GM21723 (cell line): ENCODE results near the gene USP31.
"Not testable (repeated sequence)": the region's sequence is repeated elsewhere in the genome, so short reads cannot be mapped to it uniquely, and the experiment has no call there.

Source experiments
- ATAC-seq: cut with Tn5 transposase; IDR thresholded peaks from one replicate; pipeline ENCODE4 v1.9.1; 2021; ENCODE audit warnings: mild to moderate bottlenecking, moderate library complexity; ENCODE audit not compliant: unreplicated experiment

USP31 gene

DNA sequence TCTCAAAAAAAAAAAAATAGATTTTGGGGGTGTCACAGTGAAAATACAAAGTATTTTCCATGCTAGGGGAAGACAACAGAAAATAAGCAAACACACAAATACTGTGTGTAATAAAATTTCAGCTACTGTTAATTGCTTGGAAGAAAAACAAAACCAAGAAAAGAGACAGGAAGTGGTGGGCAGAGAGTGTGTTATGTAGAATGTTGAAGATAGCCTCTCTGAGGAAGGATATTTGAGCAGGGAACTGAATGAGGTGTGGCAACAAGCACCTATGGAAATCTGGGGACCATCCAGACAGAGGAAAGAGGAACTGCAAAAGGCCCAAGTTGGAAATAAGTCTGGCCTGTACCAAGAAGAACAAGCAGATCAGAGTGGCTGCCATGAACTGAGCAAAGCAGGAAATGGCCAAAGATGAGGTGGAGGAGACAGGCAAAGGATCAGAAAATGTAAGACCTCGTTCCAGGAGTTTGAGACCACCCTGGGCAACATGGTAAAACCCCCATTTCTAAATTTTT, 7.8 kb upstream of the USP31 start:
- no peak for ATAC-seq

DNA sequence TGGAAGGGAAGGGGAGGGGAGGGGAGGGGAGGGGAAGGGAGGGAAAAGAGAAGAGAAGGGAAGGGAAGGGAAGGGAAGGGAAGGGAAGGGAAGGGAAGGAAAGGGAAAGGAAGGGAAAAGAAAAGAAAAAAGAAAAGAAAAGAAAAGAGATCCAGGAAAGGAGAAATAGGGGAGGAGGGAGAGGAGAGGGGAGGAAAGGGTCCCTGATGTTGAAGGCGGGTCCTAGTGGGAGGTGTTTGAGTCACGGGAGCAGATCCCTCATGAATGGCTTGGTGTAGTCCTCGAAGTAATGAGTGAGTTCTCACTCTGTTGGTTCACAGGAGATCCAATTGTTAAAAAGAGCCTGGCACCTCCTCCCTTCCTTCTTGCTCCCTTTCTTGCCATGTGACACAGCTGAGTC, 6.9 kb upstream of the USP31 start:
- ATAC-seq, result no peak

DNA sequence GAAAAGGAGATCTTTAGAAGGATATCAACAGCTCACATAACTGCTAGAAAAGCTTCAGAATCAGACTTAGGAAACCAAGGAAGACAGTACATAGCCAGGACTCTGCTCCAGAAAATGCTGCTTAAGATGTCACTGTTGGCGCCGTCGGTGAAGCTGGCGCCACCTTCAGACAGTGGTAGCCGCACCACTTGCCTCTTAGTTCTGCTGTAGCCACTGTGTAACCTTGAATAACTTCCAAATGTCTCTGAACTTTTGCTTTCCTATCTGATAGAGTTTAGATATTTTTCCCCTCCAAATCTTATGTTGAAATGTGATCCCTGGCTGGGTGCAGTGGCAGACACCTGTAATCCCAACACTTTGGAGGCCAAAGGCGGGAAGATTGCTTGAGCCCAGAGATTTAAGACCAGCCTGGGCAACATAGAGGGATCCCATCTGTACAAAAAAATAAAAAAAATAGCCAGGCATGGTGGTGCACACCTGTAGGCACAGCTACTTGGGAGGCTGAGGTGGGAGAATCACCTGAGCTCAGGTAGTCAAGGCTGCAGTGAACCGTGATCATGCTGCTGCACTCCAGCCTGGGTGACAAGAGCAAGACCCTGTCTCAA, 6.3 kb upstream of the USP31 start:
- ATAC-seq, result no peak

DNA sequence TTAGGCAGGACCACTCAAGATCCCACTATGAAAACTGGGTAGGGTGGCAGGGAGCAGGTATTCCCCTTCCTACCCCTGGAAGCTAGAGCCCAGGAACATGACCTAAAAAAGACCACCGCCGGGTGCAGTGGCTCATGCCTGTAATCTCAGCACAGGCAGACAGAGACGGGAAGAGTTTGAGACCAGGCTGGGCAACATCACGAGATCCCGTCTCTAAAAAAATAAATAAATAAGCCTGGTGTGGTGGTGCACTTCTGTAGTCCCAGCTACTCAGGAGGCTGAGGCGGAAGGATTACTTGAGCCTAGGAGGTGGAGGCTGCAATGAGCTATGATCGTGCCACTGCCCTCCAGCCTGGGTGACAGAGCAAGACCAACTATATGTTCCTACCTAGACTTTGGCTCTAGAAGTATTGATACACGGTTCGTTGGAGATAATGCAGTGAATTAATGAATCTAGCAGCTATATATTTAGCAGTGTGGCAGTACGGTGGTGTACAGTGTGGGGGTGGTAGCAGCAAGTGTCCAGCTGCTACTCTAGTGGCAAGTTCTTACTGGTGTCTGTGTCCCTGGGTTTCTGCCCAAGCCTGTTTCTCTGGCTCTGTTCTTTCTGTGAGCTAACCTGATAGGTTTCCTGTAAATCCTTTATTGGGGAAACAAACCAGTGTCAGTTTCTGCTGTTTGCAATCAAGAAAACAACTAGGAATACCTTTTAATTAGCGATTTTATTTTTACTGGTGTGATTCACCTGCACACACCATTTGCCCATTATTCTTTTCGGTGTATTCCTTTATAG, 3.3 kb upstream of the USP31 start:
- ATAC-seq, result no peak

DNA sequence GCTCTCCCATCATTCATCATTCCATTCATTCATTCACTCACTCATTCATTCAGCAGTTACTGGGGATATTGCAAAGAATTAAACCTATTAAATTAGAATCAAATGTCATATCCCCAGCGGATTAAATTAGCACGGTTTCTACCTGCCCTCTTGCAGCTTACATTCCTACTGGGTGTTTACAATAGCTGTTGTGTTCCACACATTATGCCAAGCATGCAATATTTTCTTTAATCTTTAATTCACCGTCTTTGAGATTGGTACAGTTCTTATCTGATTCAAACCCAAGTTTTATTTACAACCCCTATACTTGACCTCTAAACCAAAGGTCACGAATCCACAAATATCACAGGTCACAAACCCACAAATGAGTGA, 727 bp upstream of the USP31 start:
- ATAC-seq, result no peak

DNA sequence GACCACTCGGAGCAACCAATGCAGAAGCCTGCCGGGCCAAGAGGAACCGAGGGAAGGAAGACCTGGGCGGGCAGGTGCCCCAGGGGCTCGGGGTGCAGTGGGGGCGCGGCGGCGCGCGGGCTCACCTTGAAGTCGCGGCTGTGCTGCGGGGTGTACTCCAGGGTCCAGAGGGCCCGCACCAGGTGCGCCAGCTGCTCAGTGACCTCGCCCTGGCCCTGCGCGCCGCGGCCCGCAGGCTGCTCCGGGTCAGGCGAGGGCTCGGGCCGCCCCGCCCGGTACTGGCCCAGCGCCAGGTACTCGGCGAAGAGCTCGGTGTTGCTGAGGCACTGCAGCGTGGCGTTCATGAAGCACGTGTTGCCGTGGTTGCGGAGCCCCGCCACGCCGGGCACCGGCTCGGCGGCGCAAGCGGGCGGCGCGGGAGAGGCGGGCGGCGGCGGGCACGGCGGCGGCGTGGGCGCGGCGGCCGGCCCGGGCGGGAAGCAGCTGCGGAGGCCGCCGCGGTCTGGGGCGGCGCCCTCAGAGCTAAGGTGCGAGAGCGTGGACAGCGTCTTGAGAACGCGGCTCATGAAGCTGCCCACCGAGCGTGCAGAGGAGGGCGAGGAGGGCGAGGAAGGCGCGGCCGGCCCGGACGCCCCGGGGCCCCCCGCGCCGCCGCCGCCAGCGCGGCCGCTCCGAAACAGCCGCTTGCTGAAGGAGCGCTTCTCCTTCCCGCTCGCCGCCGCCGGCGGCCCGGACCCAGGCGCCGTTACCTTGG, 562 bp downstream of the USP31 start:
- ATAC-seq, result peak; percentile 43

DNA sequence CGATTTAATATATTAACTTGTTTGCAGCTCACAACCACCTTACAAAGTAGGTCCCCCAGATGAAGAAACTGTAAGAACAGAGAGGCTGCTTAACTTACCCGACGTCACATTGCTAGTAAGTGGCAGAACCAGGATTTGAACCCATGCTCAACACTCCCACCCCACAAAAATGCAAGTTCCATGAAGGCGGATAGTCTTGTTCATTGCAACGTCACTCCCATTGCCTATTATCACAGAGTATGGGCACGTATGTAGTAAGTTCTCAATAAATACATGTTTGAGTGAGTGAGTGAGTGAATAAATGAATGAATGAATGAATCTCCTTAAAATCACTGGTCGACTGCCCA, 1.1 kb downstream of the USP31 start:
- no peak for ATAC-seq

DNA sequence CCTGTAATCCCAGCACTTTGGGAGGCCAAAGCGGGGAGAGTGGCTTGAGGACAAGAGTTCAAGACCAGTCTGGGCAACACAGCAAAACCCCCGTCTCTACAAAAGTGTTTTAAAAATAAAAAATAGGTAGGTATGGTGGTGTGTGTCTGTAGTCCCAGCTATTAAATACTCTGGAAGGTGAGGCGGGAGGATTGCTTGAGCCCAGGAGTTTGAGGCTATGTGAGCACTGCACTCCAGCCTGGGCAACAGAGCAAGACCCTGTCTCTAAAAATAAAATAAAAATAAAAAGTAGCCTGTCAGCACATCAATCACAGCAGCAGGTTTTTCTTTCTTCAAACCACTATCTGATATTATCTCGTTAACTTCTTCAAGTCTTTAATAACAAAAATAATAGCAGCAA, 1.6 kb downstream of the USP31 start:
- ATAC-seq, result no peak

DNA sequence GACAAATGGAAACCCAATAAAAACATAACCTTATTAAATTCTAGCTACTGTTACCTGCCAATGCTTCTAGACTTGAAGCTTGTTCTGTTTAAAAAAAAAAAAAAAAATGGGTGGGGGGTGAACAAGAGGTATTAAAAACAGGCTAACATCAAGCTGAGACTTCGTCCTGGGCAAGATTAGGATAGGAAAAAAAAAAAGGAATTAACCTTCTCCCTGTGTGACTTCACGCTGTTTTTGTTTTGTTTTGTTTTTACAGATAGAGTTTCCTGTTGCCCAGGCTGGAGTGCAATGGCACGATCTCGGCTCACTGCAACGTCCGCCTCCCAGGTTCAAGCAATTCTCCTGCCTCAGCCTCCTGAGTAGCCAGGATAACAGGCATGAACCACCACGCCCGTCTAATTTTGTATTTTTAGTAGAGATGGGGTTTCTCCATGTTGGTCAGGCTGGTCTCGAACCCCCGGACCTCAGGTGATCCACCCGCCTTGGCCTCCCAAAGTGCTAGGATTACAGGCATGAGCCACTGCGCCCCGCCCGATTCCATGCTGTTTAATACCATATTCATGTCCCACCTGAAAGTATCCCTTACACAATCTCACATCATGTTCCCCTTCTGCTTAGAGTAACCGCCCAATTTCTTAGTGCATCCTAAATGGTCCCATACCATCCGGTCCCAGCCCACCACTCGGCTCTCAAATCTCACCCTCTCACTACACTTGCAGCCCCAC, 2.2 kb downstream of the USP31 start:
- no peak for ATAC-seq

DNA sequence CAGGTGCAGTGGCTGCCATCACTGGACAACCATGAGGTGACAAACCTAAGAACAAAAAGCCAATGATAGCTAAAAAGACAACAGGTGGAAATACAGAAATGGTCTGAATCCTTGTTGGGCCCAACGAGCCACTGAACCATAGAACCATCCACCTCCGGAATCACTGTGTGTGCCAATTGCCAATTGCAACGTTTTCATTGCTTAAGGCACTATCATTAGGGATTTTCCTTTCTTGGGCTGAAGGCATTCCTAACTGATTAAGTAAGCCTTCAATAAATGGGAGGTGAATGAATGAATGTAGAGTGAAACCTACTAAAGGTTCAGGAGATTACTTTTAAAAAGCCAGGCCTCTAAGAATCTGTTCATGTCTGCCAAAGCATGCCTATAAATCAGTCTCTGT, 3.6 kb downstream of the USP31 start:
- no peak for ATAC-seq

DNA sequence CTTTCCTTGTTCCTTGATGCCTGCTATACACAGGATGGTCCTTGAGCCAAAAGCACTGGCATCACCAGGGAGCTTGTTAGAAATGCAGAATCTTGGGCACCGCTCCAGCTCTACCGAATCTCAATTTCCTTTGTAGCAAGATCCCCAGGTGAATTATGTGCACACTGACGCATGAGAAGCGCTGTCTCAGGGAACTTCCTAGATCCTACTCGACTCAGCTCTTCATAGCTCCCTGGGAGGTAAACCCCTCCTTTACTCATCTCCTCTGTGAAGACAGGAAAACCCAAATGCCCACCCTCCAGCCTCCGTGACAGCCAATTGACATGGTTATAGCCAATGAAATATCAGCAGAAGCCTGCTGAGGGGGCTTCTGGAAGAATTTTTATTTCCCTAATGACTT, 4.1 kb downstream of the USP31 start:
- ATAC-seq, result no peak

DNA sequence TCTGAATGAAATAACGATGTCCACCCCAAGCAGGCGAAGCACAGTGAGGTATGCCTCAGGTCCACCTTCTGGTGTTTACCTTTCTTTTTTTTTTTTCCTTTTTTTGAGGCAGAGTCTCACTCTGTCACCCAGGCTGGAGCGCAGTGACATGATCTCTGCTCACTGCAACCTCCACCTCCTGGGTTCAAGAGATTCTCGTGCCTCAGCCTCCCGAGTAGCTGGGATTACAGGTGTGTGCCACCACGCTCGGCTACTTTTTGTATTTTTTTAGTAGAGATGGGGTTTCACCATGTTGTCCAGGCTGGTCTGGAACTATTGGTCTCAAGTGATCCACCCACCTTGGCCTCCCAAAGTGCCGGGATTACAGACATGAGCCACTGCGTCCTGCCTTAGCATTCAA, 4.9 kb downstream of the USP31 start:
- ATAC-seq, result not testable (repeated sequence)

DNA sequence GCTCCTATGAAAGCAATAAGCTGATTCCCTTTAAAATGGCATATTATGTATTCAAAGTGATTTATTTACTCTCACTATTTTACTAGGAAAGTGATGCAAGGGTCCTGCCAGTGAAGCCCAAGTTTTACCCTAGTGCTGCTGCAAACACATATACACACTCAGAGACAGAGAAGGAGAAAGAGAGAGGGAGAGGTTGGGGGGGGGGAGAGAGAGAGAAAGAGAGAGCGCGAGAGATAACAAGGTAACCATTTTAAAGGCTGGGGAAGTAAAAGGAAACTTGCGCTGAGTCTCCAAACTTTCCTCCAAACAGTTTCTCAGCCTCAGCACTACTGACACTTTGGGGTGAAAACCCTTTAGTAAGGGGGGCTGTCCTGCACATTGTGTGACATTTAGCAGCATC, 5.9 kb downstream of the USP31 start:
- no peak for ATAC-seq

DNA sequence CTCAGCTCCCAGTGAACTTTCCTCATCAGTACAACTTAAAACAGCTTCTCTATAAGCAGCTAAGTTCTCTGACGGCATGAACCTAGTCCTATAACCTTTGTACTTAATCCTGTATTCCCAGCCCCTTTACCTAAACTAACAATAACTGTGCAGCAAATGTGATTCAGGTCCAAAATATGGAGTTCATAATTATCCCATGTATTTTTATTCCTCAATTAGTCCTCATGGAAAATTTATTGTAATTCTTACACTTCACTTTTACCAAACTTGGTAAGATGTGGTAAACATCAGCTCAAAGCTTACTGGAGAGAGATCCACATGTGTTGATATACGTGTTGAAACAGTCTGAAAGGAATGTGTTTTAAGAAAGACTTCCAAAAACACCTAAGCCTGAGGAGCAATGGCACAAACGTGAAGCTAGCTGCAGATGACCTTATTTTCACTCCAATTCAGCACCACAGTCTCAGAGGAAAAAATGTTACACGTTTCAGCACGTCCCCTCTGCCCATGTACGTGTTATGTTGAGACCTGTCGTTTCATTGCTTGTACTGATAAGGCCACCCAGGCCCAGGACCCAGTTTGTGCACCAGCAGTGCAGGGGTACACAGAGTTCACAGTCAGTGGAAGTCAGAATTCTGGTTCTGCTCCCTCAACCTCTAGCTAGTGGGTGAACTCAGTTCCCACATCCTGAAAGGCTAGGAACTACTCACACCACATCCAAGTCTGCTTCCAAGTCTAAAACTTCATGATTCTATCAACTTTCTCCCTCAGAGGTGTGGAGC, 7.1 kb downstream of the USP31 start:
- ATAC-seq, result no peak

DNA sequence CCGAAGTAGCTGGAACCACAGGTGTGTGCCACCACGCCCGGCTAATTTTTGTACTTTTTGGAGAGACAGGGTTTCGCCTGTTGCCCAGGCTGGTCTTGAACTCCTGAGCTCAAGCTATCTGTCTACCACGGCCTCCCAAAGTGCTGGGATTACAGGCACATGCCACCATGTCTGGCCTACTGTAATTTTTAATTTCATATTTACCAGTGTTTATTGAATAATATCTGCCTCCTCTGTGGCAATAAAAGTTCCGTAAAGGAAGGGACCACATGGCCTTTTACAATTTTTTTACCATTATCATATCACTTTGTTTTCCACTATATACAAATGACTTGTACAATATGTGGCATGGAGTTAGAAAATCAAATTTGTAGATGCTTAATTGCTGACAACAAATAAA, 7.8 kb downstream of the USP31 start:
- no peak for ATAC-seq

DNA sequence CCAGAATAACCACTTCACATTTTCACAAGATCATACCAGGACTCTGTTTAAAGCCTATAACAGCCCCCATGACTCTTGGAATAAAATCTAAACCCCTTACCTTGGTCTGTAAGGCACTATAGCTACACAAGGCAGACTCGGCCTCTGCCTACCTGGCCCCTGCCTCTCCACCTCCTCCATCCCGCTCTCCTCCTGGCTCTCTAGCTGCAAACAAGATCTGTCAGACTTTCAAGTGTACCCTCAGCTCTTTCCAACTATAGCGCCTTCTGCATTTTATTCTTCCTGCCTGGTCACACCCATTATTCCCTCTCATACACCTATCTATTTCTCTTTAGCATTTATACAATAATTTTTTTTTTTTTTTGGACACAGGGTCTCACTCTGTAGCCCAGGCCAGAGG, 8.2 kb downstream of the USP31 start:
- no peak for ATAC-seq

DNA sequence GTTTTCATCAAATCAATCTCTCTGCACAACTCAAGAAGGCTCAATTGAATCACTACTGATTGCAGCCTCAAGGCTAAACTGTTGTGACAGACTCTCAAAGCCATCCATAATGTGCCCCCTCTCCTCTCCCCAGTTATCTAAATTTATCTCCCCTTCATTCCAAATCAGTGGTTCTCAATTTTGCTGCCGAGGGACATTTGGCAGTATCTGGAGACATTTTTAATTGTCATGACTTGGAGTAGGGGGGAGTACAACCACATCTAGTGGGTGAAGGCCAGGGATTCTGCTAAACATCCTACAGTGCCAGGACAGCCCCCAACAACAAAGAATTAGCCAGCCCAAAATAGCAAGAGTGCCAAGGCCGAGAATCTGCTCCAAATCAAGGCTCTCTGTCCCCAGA, 9.1 kb downstream of the USP31 start:
- ATAC-seq, result no peak

DNA sequence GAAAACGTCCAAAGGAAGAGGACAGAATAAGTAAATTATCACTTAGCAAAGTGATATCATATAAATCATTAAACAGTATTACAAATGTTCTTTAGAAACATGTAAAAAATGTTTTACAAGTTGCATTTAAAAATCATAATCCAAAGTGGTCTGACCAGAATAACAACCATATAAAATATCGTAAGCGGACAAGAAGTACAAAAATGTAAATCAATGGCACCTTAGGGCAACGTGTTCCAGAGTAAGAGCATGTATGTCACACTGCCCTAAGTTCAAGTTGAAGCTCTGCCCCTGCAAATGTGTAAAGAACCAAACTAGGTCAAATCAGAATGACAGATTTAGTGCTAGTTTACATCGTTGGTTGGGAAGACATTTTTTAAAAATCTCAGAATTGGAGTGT, 11.4 kb downstream of the USP31 start:
- ATAC-seq, result no peak

DNA sequence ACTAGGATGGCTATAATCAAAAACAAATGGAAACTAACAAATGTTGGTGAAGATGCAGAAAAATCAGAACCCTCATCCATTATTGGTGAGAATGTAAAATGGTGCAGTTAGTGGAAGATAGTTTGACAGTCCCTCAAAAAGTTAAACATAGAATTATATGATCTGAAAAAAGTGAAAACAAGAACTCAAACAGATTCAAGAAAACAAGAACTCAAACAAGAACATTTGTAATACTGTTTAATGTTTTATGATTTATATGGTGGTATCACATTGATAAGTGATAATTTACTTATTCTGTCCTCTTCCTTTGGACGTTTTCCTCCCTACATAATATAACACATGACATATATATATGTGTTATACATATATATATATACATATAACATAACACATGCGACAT, 12.0 kb downstream of the USP31 start:
- ATAC-seq, result no peak

DNA sequence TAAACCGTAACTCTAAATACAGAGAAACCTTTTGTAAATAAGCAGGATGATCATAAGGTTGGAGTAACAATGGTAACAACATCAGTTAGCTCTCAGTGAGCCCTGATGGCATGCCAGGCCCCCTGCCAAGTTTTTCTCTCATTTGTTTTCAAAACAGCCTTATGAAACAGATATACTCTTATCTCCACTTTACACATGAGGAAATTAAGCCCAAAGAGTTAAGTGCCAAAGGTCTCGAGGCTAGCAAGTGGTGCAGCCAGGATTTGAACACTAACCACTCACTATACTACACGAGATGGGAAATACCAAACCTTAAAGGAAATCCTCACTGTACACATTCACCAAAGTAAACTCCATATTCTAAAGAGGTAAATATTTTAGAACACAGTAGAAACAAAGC, 15.0 kb downstream of the USP31 start:
- no peak for ATAC-seq
